ENCODE results near the gene TBX4. TPM values are rescaled to one million over a fixed set of nuclear protein-coding genes. Genes with fewer than 3 reads are reported as not detected.

Gene TBX4
- total and polyA plus RNA-seq, 2 of the 13 experiments (the other 11 are each of a cell fraction or from before 2014, with no cell fraction given), result 0.11 to 1.1 TPM

- TF ChIP-seq ZNF7 (CRISPR knock-in tag; IDR thresholded peaks at IDR 0.05) (no peak), ZNF839 (CRISPR knock-in tag; IDR thresholded peaks at IDR 0.05; ENCODE audit: borderline replicate concordance) (no peak), NR3C1 (CRISPR knock-in tag; IDR thresholded peaks at IDR 0.05) (no peak), DDIT3 (CRISPR knock-in tag; IDR thresholded peaks at IDR 0.05) (no peak), THAP7 (CRISPR knock-in tag; IDR thresholded peaks at IDR 0.05) (no peak), KAT2B (IDR thresholded peaks at IDR 0.05; ENCODE audit: borderline replicate concordance, low read depth, low read length) (no peak), ZNF180 (CRISPR knock-in tag; IDR thresholded peaks at IDR 0.05; ENCODE audit: borderline replicate concordance, low read depth) (no peak), SNAPC2 (CRISPR knock-in tag; IDR thresholded peaks at IDR 0.05) (peak; percentile 72; the same call in 1 of the 2 replicates), ZNF552 (CRISPR knock-in tag; IDR thresholded peaks at IDR 0.05; ENCODE audit: borderline replicate concordance) (peak; percentile 80), MAFG (CRISPR knock-in tag; IDR thresholded peaks at IDR 0.05) (0 out of 2 replicates have a peak, but pooled peaks have one; percentile 23), TAF1 (CRISPR knock-in tag; IDR thresholded peaks at IDR 0.05) (0 out of 2 replicates have a peak, but pooled peaks have one; percentile 17), GLI4 (CRISPR knock-in tag; IDR thresholded peaks at IDR 0.05; ENCODE audit: borderline replicate concordance) (no peak; the same call in 1 of the 2 replicates), ZSCAN29 (CRISPR knock-in tag; conservative IDR thresholded peaks at IDR 0.05) (0 out of 2 replicates have a peak, but pooled peaks have one; percentile 68), ZSCAN12 (CRISPR knock-in tag; IDR thresholded peaks at IDR 0.05) (no peak), ZNF674 (CRISPR knock-in tag; IDR thresholded peaks at IDR 0.05; ENCODE audit: low read depth) (no peak), RBAK (CRISPR knock-in tag; IDR thresholded peaks at IDR 0.05) (0 out of 2 replicates have a peak, but pooled peaks have one; percentile 21), SNAI1 (CRISPR knock-in tag; IDR thresholded peaks at IDR 0.05; ENCODE audit: borderline replicate concordance) (no peak), UBTF (CRISPR knock-in tag; IDR thresholded peaks at IDR 0.05) (peak; percentile 40; the same call in 1 of the 2 replicates), TBL1XR1 (IDR thresholded peaks at IDR 0.05; ENCODE audit: borderline replicate concordance, low read length, partially characterized antibody) (no peak)
- TF ChIP-seq, protein P1, sequence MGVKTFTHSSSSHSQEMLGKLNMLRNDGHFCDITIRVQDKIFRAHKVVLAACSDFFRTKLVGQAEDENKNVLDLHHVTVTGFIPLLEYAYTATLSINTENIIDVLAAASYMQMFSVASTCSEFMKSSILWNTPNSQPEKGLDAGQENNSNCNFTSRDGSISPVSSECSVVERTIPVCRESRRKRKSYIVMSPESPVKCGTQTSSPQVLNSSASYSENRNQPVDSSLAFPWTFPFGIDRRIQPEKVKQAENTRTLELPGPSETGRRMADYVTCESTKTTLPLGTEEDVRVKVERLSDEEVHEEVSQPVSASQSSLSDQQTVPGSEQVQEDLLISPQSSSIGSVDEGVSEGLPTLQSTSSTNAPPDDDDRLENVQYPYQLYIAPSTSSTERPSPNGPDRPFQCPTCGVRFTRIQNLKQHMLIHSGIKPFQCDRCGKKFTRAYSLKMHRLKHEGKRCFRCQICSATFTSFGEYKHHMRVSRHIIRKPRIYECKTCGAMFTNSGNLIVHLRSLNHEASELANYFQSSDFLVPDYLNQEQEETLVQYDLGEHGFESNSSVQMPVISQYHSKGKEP (CRISPR knock-in tag; IDR thresholded peaks at IDR 0.05), result no peak
- TF ChIP-seq, protein P2, sequence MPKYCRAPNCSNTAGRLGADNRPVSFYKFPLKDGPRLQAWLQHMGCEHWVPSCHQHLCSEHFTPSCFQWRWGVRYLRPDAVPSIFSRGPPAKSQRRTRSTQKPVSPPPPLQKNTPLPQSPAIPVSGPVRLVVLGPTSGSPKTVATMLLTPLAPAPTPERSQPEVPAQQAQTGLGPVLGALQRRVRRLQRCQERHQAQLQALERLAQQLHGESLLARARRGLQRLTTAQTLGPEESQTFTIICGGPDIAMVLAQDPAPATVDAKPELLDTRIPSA (CRISPR knock-in tag; IDR thresholded peaks at IDR 0.05; ENCODE audit: borderline replicate concordance), result no peak
- TF ChIP-seq, protein P3, sequence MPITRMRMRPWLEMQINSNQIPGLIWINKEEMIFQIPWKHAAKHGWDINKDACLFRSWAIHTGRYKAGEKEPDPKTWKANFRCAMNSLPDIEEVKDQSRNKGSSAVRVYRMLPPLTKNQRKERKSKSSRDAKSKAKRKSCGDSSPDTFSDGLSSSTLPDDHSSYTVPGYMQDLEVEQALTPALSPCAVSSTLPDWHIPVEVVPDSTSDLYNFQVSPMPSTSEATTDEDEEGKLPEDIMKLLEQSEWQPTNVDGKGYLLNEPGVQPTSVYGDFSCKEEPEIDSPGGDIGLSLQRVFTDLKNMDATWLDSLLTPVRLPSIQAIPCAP (CRISPR knock-in tag; IDR thresholded peaks at IDR 0.05; ENCODE audit: low read depth), result no peak
These were observed 2.4 kb downstream of the TBX4 start (continued) for GRCh38 chr17:61454381-61455323.

Measured in HepG2 (cell line).